Heart left ventricle (tissue), 16 donors: ENCODE measurements around the gene FAAH2. TPM values are rescaled to one million over a fixed set of nuclear protein-coding genes. Genes with fewer than 3 reads are reported as not detected.

Source experiments
- ATAC-seq, 4 donors: fragments of 200-7000 bp; cut with Tn5 transposase; one replicate each; pipeline ENCODE4 v1.9.1; 2020 to 2022; ENCODE audit warnings: moderate library complexity in 4 of 4, mild to moderate bottlenecking in 3 of 4, moderate number of reproducible peaks in 1 of 4
- DNase-seq, 5 donors: peaks; one replicate each; pipeline ENCODE4 v3.0.0-alpha.2; 2020
- H3K27ac ChIP-seq, 12 donors: fragments of 200-600 bp; sonication (generic) in 4 of 12; one replicate each; pipeline versions ENCODE4 v1.5.0 to v1.8.0; 2016 to 2022; ENCODE audit warnings: mild to moderate bottlenecking in 2 of 12
- H3K27me3 ChIP-seq, 9 donors: fragments of 200-600 bp; sonication (generic) in 2 of 9; one replicate each; pipeline versions ENCODE4 v1.5.1 to v1.8.0; 2016 to 2022; ENCODE audit warnings: mild to moderate bottlenecking in 3 of 9
- H3K36me3 ChIP-seq, 9 donors: fragments of 200-600 bp; sonication (generic) in 2 of 9; one replicate each; pipeline versions ENCODE4 v1.5.0 to v1.8.0; 2018 to 2022; ENCODE audit warnings: mild to moderate bottlenecking in 2 of 9
- H3K4me1 ChIP-seq, 12 donors: fragments of 200-600 bp; sonication (generic) in 4 of 12; one replicate each; pipeline versions ENCODE4 v1.5.0 to v1.8.0; 2016 to 2022; ENCODE audit warnings: mild to moderate bottlenecking in 3 of 12
- H3K4me3 ChIP-seq, 12 donors: fragments of 200-600 bp; sonication (generic) in 4 of 12; one replicate each; pipeline versions ENCODE4 v1.5.0 to v1.8.0; 2017 to 2022; ENCODE audit warnings: mild to moderate bottlenecking in 9 of 12, moderate library complexity in 4 of 12
- H3K9me3 ChIP-seq, 12 donors: fragments of 200-600 bp; sonication (generic) in 4 of 12; one replicate each; pipeline versions ENCODE4 v1.5.0 to v1.8.0; 2016 to 2022; ENCODE audit warnings: mild to moderate bottlenecking in 1 of 12
- POLR2A ChIP-seq, 2 donors: fragments of 450-650 bp; IDR thresholded peaks; one replicate each; pipeline ENCODE4 v1.6.1; 2017; ENCODE audit warnings: antibody characterized with exemption in 2 of 2, mild to moderate bottlenecking in 2 of 2, moderate library complexity in 2 of 2
- WGBS, 4 donors: extraction: QIAGEN DNeasy Blood & Tissue Kit in 2 of 4; methylation state at CpG; one replicate each; pipeline versions ENCODE4 v1.1.5 to v1.1.7; 2013 to 2018; 5-methylcytosine and 5-hydroxymethylcytosine counted together
- intact Hi-C, 10 donors: fragments of 100-400 bp; cut with DNase I; formaldehyde crosslinking; loops; one replicate each; pipeline versions ENCODE4 v1.11.1 to v1.14.2; 2022
- polyA plus RNA-seq, 2 donors: library from polyadenylated mRNA; stranded (reverse); fragments of 200-250 nt; gene quantifications; one replicate each; pipeline ENCODE4 v1.2.3, GENCODE V29; 2013
- total RNA-seq, 9 donors: library from RNA; depleted of rRNA in 2 of 9; stranded (reverse); fragments of >200 nt in 2 of 9; fragmentation: NEBNext Ultra II Directional in 3 of 9; extraction: Animal tissue kit (Norgen Biotek cat#: 25700) in 3 of 9; gene quantifications; one replicate each; pipeline versions ENCODE4 v1.1.0 to v1.2.4, GENCODE V29; 2016 to 2023
- TF ChIP-seq, protein P1 (sequence below), 12 donors: fragments of 200-600 bp; sonication (generic) in 4 of 12; IDR thresholded peaks; one replicate each; pipeline versions ENCODE4 v1.5.0 to v1.8.0; 2018 to 2022; ENCODE audit warnings: antibody characterized with exemption in 12 of 12, mild to moderate bottlenecking in 5 of 12
- donor health status: ischemic (EF 13 %, LVEDD 7.1; RV severe dilation, severe dysfunction).
- donor health status: healthy with polysubstance abuse.
- donor health status: DM: no; HTN: yes; CAD: no.
- donor health status: DM: no; HTN: no; CAD: no.
- donor health status: ischemic (EF 25% LVEDD 6.9; RV normal size, moderate dysfunction).
- donor health status: ischemic (EF 25% LVEDD 5.7; RV mildly dilated, moderate dysfunction).
- donor health status: healthy.
- donor health status: DM: yes; HTN: yes; CAD: no.
- donor health status: ischemic (EF 35%, LVEDD 5.7; RV mildly dilated, moderate dysfunction).
- donor health status: nonischemic (EF 11% LVEDD 7.7; RV severe dilation, severe dysfunction).
- donor health status: DM: yes; HTN: yes; CAD: no.
- donor health status: PGD.
- donor health status: ischemic (EF 29% LVEDD 5.4; RV normal size, mild dysfunction).
- donor health status: nonischemic (EF 23%, LVEDD 6.1; RV moderate dilation, normal function).

The FAAH2 gene
- total and polyA plus RNA-seq, 11 donors, result 0.10 to 1.6 (median 0.37) TPM; not detected in 4

DNA sequence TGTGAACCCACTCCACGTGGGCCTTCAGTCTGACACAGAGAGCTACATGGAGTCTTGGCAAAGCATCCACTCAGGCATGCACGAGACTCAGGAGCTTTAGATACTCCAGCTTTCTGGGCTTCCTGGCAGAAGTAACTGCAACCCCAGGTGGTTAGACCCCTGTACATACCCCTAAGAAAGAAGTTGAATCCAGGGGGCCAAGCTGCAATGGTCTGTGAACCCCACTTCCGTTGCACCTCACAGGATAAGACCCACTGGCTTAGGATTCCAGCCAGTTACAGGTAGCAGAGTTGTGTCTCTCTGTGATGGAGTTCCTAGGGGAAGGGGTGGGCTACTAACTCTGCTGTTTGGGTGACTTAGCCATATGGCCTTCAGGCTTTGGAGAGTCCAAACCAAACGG is 21.4 kb upstream of the FAAH2 start:
- H3K36me3 ChIP-seq, result no peaks in the 10 kb centered on the region
- no peaks in the 10 kb centered on the region for H3K27me3 ChIP-seq
- WGBS, 4 donors, result 28 to 83% (median 65%) methylated on average over 3 to 4 of the region's 4 CpGs
- intact Hi-C loops, result no loop called here
- no peak for TF ChIP-seq POLR2A (IDR thresholded peaks at IDR 0.05)
- TF ChIP-seq, protein P1, sequence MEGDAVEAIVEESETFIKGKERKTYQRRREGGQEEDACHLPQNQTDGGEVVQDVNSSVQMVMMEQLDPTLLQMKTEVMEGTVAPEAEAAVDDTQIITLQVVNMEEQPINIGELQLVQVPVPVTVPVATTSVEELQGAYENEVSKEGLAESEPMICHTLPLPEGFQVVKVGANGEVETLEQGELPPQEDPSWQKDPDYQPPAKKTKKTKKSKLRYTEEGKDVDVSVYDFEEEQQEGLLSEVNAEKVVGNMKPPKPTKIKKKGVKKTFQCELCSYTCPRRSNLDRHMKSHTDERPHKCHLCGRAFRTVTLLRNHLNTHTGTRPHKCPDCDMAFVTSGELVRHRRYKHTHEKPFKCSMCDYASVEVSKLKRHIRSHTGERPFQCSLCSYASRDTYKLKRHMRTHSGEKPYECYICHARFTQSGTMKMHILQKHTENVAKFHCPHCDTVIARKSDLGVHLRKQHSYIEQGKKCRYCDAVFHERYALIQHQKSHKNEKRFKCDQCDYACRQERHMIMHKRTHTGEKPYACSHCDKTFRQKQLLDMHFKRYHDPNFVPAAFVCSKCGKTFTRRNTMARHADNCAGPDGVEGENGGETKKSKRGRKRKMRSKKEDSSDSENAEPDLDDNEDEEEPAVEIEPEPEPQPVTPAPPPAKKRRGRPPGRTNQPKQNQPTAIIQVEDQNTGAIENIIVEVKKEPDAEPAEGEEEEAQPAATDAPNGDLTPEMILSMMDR (IDR thresholded peaks at IDR 0.05), result no peak
- no peaks in the 10 kb centered on the region for H3K4me1 ChIP-seq
- H3K9me3 ChIP-seq, result peaks cover 0 to 29% (median 1%) of the 10 kb centered on the region in 12 donors
- DNase-seq (no peak), ATAC-seq (no peak)
- H3K27ac ChIP-seq, result no peak overlapping the region
- H3K4me3 ChIP-seq, result no peak overlapping the region

DNA sequence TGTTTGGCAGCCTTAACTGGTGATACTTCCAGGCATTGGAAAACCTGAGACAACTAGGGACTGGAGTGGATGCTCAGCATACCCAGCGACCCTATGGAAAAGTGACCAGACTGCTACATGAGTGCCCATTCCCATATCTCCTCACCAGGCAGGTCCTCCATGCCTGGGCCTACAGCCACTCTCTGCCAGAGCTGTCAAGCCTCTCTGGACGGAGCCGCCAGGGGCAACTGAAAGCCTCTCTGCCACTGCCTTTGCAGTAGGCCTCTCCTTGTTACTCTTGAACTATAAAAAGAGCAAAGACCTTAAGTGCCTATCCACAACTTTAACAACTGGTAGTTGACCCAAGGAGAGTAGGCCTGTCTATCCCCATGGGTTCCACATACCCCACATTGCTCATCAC is 20.2 kb upstream of the FAAH2 start:
- WGBS, 4 donors, result 63 to 98% (median 97%) methylated on average over 2 to 3 of the region's 3 CpGs
- intact Hi-C loops, result no loop called here
- no peak for ATAC-seq
- Histone ChIP-seq H3K27ac (no peak overlapping the region), H3K4me1 (no peaks in the 10 kb centered on the region), H3K4me3 (no peak overlapping the region), H3K27me3 (no peaks in the 10 kb centered on the region), H3K9me3 (peaks cover 0 to 29% (median 1%) of the 10 kb centered on the region in 12 donors), H3K36me3 (no peaks in the 10 kb centered on the region)
- DNase-seq, result no peak
- TF ChIP-seq, protein P1 (IDR thresholded peaks at IDR 0.05), result no peak
- TF ChIP-seq POLR2A (IDR thresholded peaks at IDR 0.05), result no peak

DNA sequence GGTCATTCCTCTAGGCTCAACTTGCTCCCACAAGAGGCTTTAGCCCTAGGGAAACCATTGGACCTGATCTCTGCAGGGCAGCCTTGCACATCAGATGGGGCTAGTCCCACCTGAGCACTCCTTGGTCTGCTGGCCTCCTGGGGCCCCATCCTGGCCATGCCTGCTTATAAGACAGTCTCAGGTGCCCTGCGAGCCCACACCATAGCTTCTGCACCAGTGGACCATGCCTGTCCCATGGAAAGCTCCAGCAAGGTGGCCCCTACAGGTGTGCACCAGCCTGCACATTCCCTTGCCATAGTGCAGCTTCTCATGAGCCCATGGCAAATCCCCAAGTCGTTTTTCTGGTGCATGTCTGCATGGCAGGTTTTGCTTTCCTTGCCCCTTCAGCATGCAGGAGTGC is 19.6 kb upstream of the FAAH2 start:
- no peak for TF ChIP-seq POLR2A (IDR thresholded peaks at IDR 0.05)
- TF ChIP-seq, protein P1 (IDR thresholded peaks at IDR 0.05), result no peak
- H3K4me1 ChIP-seq, result no peaks in the 10 kb centered on the region
- H3K36me3 ChIP-seq, result no peaks in the 10 kb centered on the region
- DNase-seq (no peak), ATAC-seq (no peak)
- no peak overlapping the region for H3K4me3 ChIP-seq
- 36 to 66% (median 55%) methylated on average over 2 of the region's 2 CpGs for WGBS, 4 donors
- no peak overlapping the region for H3K27ac ChIP-seq
- H3K9me3 ChIP-seq, result peaks cover 0 to 29% (median 1%) of the 10 kb centered on the region in 12 donors
- intact Hi-C loops, result no loop called here
- no peaks in the 10 kb centered on the region for H3K27me3 ChIP-seq

DNA sequence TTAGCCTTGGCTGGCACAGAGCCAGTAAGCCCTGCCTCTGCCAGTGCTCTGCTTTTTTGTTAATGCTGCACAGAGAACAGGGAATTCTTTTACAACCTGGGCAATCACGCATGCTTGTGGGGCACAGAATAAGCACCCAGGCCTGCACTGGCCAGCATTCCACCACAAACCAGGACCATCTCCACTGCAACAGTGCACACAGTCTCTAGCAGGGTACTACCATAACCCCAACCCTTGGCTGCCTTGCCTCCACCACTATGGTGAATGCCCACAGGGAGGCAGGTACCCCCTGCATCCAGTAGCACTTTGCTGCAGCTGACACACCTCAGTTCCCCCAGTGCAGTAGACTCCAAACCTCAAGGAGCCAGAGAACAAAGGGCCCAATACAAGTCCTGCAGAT is 19.2 kb upstream of the FAAH2 start:
- DNase-seq, result no peak
- H3K9me3 ChIP-seq, result peaks cover 0 to 29% (median 1%) of the 10 kb centered on the region in 12 donors

More for the DNA sequence above, 19.2 kb upstream of the FAAH2 start:
- TF ChIP-seq POLR2A (IDR thresholded peaks at IDR 0.05), result no peak
- TF ChIP-seq, protein P1 (IDR thresholded peaks at IDR 0.05), result no peak
- Histone ChIP-seq H3K27me3 (no peaks in the 10 kb centered on the region), H3K4me1 (no peaks in the 10 kb centered on the region), H3K4me3 (no peak overlapping the region), H3K36me3 (no peaks in the 10 kb centered on the region), H3K27ac (no peak overlapping the region)
- 88 to 100% (median 97%) methylated on average over 1 of the region's 1 CpG for WGBS, 4 donors
- ATAC-seq, result no peak
- intact Hi-C loops, result no loop called here
